Endothelial cell of umbilical vein (primary cell): ENCODE results near the gene TJP1. TPM values are rescaled to one million over a fixed set of nuclear protein-coding genes. Genes with fewer than 3 reads are reported as not detected.

ENCODE experiments used
- BruUV-seq: library from RNA; stranded (reverse); fragments of 400-500 nt; replicated peaks from 2 replicates; lab custom pipeline; 2021; lab: Mats Ljungman, UMichigan
- CTCF ChIA-PET: fragments of 300-600, 350-600 bp; sonication (Branson Sonifier 250); formaldehyde crosslinking; loops from one replicate; lab custom pipeline; 2021; ENCODE audit warnings: antibody characterized with exemption, inconsistent platforms; lab: Charles Lee
- POLR2A ChIA-PET: fragments of 300-600, 350-600 bp; sonication (Branson Sonifier 250); formaldehyde crosslinking; loops from one replicate; lab custom pipeline; 2021; ENCODE audit warnings: antibody characterized with exemption, inconsistent platforms; lab: Charles Lee
- DNase-seq: peaks from one replicate; pipeline ENCODE4 v3.0.0-alpha.2; 2011; ENCODE audit warnings: low read depth, low spot score
- FAIRE-seq: peaks from 2 replicates; lab custom pipeline; 2011; peaks lifted over from hg19 to GRCh38; lab: Jason Lieb, UNC
- H2AFZ ChIP-seq: 2 replicates; pipeline ENCODE4 v1.6.0; 2012; ENCODE audit warnings: low read depth, low read length, control low read depth, inconsistent platforms
- H3K27ac ChIP-seq: 2 replicates; pipeline ENCODE4 v1.5.1; 2011; ENCODE audit warnings: low read depth, mild to moderate bottlenecking, control low read depth, low read length, moderate library complexity; ENCODE audit not compliant: insufficient read depth
- H3K27me3 ChIP-seq, 2 experiments: 2 replicates each; pipeline versions ENCODE4 v1.6.0 to v1.6.1; 2011; ENCODE audit warnings: low read length in 2 of 2, mixed read lengths in 1 of 2; ENCODE audit not compliant: control insufficient read depth in 2 of 2, insufficient read depth in 2 of 2
- H3K36me3 ChIP-seq, 2 experiments: 2 replicates in 1 of 2; 3 replicates in 1 of 2; pipeline ENCODE4 v1.5.1; 2011; ENCODE audit warnings: low read length in 2 of 2, mild to moderate bottlenecking in 1 of 2, moderate library complexity in 1 of 2; ENCODE audit not compliant: control insufficient read depth in 2 of 2, insufficient read depth in 2 of 2; ENCODE audit errors: extremely low read depth in 1 of 2
- H3K4me1 ChIP-seq: 3 replicates; pipeline ENCODE4 v1.5.1; 2011; ENCODE audit warnings: mild to moderate bottlenecking, low read length; ENCODE audit not compliant: control insufficient read depth, insufficient read depth; ENCODE audit errors: extremely low read depth
- H3K4me2 ChIP-seq: 2 replicates; pipeline ENCODE4 v1.6.1; 2011; ENCODE audit warnings: low read length, control low read depth, mixed read lengths; ENCODE audit not compliant: insufficient read depth
- H3K4me3 ChIP-seq, 3 experiments: fragments of 200-600 bp in 1 of 3; sonication (generic), shearing (Covaris generic) in 1 of 3; replicated peaks in 1 of 3; 2 replicates each; pipeline ENCODE4 v1.5.1; 2011 to 2016; ENCODE audit warnings: control low read depth in 3 of 3, low read length in 3 of 3, mild to moderate bottlenecking in 2 of 3, inconsistent platforms in 1 of 3, low read depth in 1 of 3, moderate library complexity in 1 of 3; ENCODE audit not compliant: insufficient read depth in 1 of 3
- H3K79me2 ChIP-seq: 2 replicates; pipeline ENCODE4 v1.6.0; 2012; ENCODE audit warnings: low read length, inconsistent platforms; ENCODE audit not compliant: control insufficient read depth, insufficient read depth
- H3K9ac ChIP-seq: replicated peaks from 2 replicates; pipeline ENCODE3; 2011; ENCODE audit warnings: low read length, control low read depth; ENCODE audit not compliant: insufficient read depth; ENCODE audit errors: extremely low read depth
- H3K9me1 ChIP-seq: replicated peaks from 3 replicates; pipeline ENCODE4 v1.6.0; 2011; ENCODE audit warnings: mild to moderate bottlenecking, low read length; ENCODE audit not compliant: control insufficient read depth, insufficient read depth; ENCODE audit errors: extremely low read depth
- H3K9me3 ChIP-seq: replicated peaks from 2 replicates; pipeline ENCODE4 v1.5.1; 2012; ENCODE audit warnings: low read length, inconsistent platforms; ENCODE audit not compliant: control insufficient read depth, insufficient read depth
- H4K20me1 ChIP-seq: replicated peaks from 2 replicates; pipeline ENCODE3; 2011; ENCODE audit warnings: mild to moderate bottlenecking, low read length; ENCODE audit not compliant: control insufficient read depth, insufficient read depth; ENCODE audit errors: extremely low read depth
- EZH2 ChIP-seq: IDR thresholded peaks from 2 replicates; pipeline ENCODE4 v1.6.1; 2012; ENCODE audit warnings: borderline replicate concordance, low read depth, mild to moderate bottlenecking, moderate library complexity, low read length, inconsistent platforms; ENCODE audit not compliant: severe bottlenecking
- FOS ChIP-seq: IDR thresholded peaks from 2 replicates; pipeline ENCODE4 v1.6.1; 2011; ENCODE audit warnings: mild to moderate bottlenecking, low read length, moderate library complexity, borderline replicate concordance; ENCODE audit not compliant: insufficient read depth
- GATA2 ChIP-seq: IDR thresholded peaks from 2 replicates; pipeline ENCODE4 v1.7.0; 2011; ENCODE audit warnings: low read depth, mild to moderate bottlenecking, moderate library complexity, mixed read lengths, low read length; ENCODE audit not compliant: insufficient read length, insufficient read depth
- JUN ChIP-seq: IDR thresholded peaks from 2 replicates; pipeline ENCODE4 v1.6.1; 2011; ENCODE audit warnings: borderline replicate concordance, low read depth; ENCODE audit not compliant: insufficient read length, insufficient read depth
- MYC ChIP-seq: IDR thresholded peaks from one replicate; pipeline ENCODE4 v1.6.1; 2011; ENCODE audit warnings: mild to moderate bottlenecking, low read depth, low read length
- POLR2A ChIP-seq: IDR thresholded peaks from 2 replicates; pipeline ENCODE4 v1.6.1; 2012; ENCODE audit warnings: low read depth, mild to moderate bottlenecking, control low read depth, low read length
- POLR2AphosphoS5 ChIP-seq: IDR thresholded peaks from 2 replicates; pipeline ENCODE4 v1.6.1; 2012; ENCODE audit warnings: low read depth, mild to moderate bottlenecking, control low read depth, low read length, moderate library complexity; ENCODE audit not compliant: insufficient read depth
- dilution Hi-C: fragments of 300-500 bp; cut with MboI; formaldehyde crosslinking; loops from one replicate; pipeline ENCODE4 v1.15.0; 2019; ENCODE audit warnings: low sequenced_read_pairs; ENCODE audit not compliant: extremely low pct_ligation_motif_present
- intact Hi-C: fragments of 100-400 bp; cut with micrococcal nuclease; formaldehyde crosslinking; loops from one replicate; pipeline ENCODE4 v1.10.0; 2022
- polyA plus RNA-seq, 4 experiments: library from polyadenylated mRNA; depleted of rRNA in 3 of 4; stranded (reverse) in 3 of 4; unstranded in 1 of 4; fragments of >200 nt; gene quantifications; 2 replicates each; pipeline versions ENCODE4 v1.2.1 to v1.2.3, GENCODE V29; 2011 to 2012; ENCODE audit warnings: missing spikeins in 1 of 4
- total RNA-seq: library from RNA; stranded (reverse); gene quantifications from 2 replicates; pipeline ENCODE4 v1.2.3, GENCODE V29; 2021
- TF ChIP-seq, protein P1 (sequence below): IDR thresholded peaks from 2 replicates; pipeline ENCODE4 v1.6.1; 2011; ENCODE audit not compliant: insufficient read depth, insufficient read length
- TF ChIP-seq, protein P2 (sequence below), 2 donors: IDR thresholded peaks; 1 replicate in 1 of 2; 2 replicates in 1 of 2; pipeline ENCODE4 v1.5.1; 2011; ENCODE audit warnings: low read length in 2 of 2, mild to moderate bottlenecking in 2 of 2, moderate library complexity in 2 of 2, control low read depth in 1 of 2, inconsistent platforms in 1 of 2, low read depth in 1 of 2; ENCODE audit not compliant: insufficient read depth in 1 of 2; ENCODE audit errors: extremely low read depth in 1 of 2

TJP1 gene
- total and polyA plus RNA-seq, 2 donors (not counting 3 experiments of a cell fraction or from before 2014, with no cell fraction given): 45.6 to 128 TPM

DNA sequence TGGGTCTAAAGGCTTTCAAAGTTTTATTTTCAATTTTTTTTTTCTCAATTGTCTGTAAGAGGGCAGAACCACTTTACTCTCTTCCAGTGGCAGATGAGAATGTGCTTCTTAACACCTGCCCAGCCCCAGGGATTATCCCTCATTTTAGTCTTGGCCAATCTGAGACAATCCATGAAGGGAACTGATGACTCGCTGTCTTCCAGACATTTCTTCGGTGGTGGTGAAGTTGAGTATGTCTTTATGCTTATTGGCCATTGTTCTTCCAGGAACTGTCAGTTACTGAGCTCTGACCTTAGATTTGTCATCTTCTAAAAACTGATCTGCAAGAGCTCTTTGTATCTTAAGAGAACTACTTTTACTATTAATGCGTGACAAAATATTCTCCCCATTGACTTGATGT, 139.5 kb downstream of the TJP1 start:
- H3K4me3 ChIP-seq: no peak overlapping the region
- dilution Hi-C loops (no loop called here), intact Hi-C loops (loop anchor here (5.0 kb wide), 1 partner anchor 1645 kb away; the partner anchor contains the start of gene KLF13)
- H3K4me2 ChIP-seq: no peak overlapping the region
- H3K27ac ChIP-seq: no peak overlapping the region
- H3K27me3 ChIP-seq: no peaks in the 10 kb centered on the region
- no peak overlapping the region for H2AFZ ChIP-seq
- no peaks in the 10 kb centered on the region for H3K79me2 ChIP-seq
- H3K9me1 ChIP-seq: no peaks in the 10 kb centered on the region
- no TSS peak for BruUV-seq
- no peaks in the 10 kb centered on the region for H3K9me3 ChIP-seq
- ChIA-PET CTCF (interaction anchor here (0.8 to 1.3 kb wide), 4 partner anchors 9 to 243 kb away, joined by 3 to 4 read pairs (median 4); no protein-coding TSS in a partner anchor), POLR2A (no interaction called here)
- no peaks in the 10 kb centered on the region for H4K20me1 ChIP-seq
- DNase-seq (no peak), FAIRE-seq (peak; percentile 69)
- TF ChIP-seq POLR2AphosphoS5 (no peak), FOS (peak; percentile 74)
- H3K9ac ChIP-seq: no peak overlapping the region
- no peaks in the 10 kb centered on the region for H3K36me3 ChIP-seq
- peaks cover 16% of the 10 kb centered on the region for H3K4me1 ChIP-seq

GRCh38 chr15:29682361-29682760, 139.9 kb downstream of the TJP1 start:
- TF ChIP-seq, protein P1, sequence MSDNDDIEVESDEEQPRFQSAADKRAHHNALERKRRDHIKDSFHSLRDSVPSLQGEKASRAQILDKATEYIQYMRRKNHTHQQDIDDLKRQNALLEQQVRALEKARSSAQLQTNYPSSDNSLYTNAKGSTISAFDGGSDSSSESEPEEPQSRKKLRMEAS: no peak
- TF ChIP-seq MYC (no peak), GATA2 (no peak), POLR2A (no peak), EZH2 (no peak), POLR2AphosphoS5 (no peak), JUN (no peak), FOS (no peak)
- TF ChIP-seq, protein P2, sequence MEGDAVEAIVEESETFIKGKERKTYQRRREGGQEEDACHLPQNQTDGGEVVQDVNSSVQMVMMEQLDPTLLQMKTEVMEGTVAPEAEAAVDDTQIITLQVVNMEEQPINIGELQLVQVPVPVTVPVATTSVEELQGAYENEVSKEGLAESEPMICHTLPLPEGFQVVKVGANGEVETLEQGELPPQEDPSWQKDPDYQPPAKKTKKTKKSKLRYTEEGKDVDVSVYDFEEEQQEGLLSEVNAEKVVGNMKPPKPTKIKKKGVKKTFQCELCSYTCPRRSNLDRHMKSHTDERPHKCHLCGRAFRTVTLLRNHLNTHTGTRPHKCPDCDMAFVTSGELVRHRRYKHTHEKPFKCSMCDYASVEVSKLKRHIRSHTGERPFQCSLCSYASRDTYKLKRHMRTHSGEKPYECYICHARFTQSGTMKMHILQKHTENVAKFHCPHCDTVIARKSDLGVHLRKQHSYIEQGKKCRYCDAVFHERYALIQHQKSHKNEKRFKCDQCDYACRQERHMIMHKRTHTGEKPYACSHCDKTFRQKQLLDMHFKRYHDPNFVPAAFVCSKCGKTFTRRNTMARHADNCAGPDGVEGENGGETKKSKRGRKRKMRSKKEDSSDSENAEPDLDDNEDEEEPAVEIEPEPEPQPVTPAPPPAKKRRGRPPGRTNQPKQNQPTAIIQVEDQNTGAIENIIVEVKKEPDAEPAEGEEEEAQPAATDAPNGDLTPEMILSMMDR (IDR thresholded peaks at IDR 0.05; ENCODE audit: extremely low read depth in 1 of 2, insufficient read depth in 1 of 2, low read depth in 1 of 2, low read length in 2 of 2): no peak
- POLR2A ChIA-PET: no interaction called here
- intact Hi-C loops: loop anchor here (5.0 kb wide), 1 partner anchor 1645 kb away; the partner anchor contains the start of gene KLF13
- no peaks in the 10 kb centered on the region for H3K9me1 ChIP-seq
- no peak overlapping the region for H3K27ac ChIP-seq
- no peak overlapping the region for H3K9ac ChIP-seq
- FAIRE-seq (no peak), DNase-seq (no peak)
- H3K36me3 ChIP-seq: no peaks in the 10 kb centered on the region
- no peaks in the 10 kb centered on the region for H3K9me3 ChIP-seq
- H3K79me2 ChIP-seq: no peaks in the 10 kb centered on the region
- no peak overlapping the region for H3K4me3 ChIP-seq
- CTCF ChIA-PET: interaction anchor here (0.8 to 1.3 kb wide), 4 partner anchors 9 to 244 kb away, joined by 3 to 4 read pairs (median 4); no protein-coding TSS in a partner anchor
- dilution Hi-C loops: no loop called here
- peaks cover 16% of the 10 kb centered on the region for H3K4me1 ChIP-seq
- no peak overlapping the region for H2AFZ ChIP-seq
- H3K27me3 ChIP-seq: no peaks in the 10 kb centered on the region
- H4K20me1 ChIP-seq: no peaks in the 10 kb centered on the region
- no TSS peak for BruUV-seq
- H3K4me2 ChIP-seq: no peak overlapping the region
